IMR-90 (cell line): ENCODE data around the gene SRRM1. TPM values are rescaled to one million over a fixed set of nuclear protein-coding genes. Genes with fewer than 3 reads are reported as not detected.

ENCODE experiments used
- ATAC-seq: fragments of 200-7000 bp; cut with Tn5 transposase; 2 replicates; pipeline ENCODE4 v1.9.1; 2020; ENCODE audit warnings: low read depth, mild to moderate bottlenecking, moderate library complexity
- BruUV-seq: library from RNA; stranded (reverse); fragments of 400-500 nt; replicated peaks from 2 replicates; lab custom pipeline; 2021; lab: Mats Ljungman, UMichigan
- CTCF ChIA-PET: fragments of 300-600 bp; formaldehyde crosslinking; extraction: SDS; loops from one replicate; lab custom pipeline; 2021; ENCODE audit warnings: antibody characterized with exemption; lab: Yijun Ruan, JAX
- POLR2A ChIA-PET: fragments of 300-600 bp; sonication (Branson Sonifier 250); formaldehyde crosslinking; loops from one replicate; lab custom pipeline; 2022; ENCODE audit warnings: antibody characterized with exemption; ENCODE audit not compliant: unreplicated experiment; lab: Charles Lee
- DNase-seq: peaks from one replicate; pipeline ENCODE4 v3.0.0; 2013
- H2AFZ ChIP-seq: replicated peaks from 2 replicates; pipeline ENCODE3; 2013; ENCODE audit warnings: low read length, mild to moderate bottlenecking; ENCODE audit not compliant: poor library complexity
- H2AK5ac ChIP-seq: 2 replicates; pipeline ENCODE4 v1.6.1; 2013; ENCODE audit warnings: low read depth, low read length, inconsistent platforms
- H2AK9ac ChIP-seq: replicated peaks from 2 replicates; pipeline ENCODE3; 2013; ENCODE audit warnings: mild to moderate bottlenecking, low read depth, low read length, moderate library complexity; ENCODE audit not compliant: poor library complexity
- H2BK120ac ChIP-seq: 2 replicates; pipeline ENCODE4 v1.6.1; 2013; ENCODE audit warnings: low read depth, low read length, inconsistent platforms
- H2BK15ac ChIP-seq: 3 replicates; pipeline ENCODE4 v1.6.1; 2013; ENCODE audit warnings: low read depth, low read length, inconsistent platforms
- H2BK20ac ChIP-seq: 2 replicates; pipeline ENCODE4 v1.6.1; 2013; ENCODE audit warnings: low read depth, mild to moderate bottlenecking, inconsistent platforms, low read length, moderate library complexity
- H2BK5ac ChIP-seq: 2 replicates; pipeline ENCODE4 v1.6.1; 2013; ENCODE audit warnings: mild to moderate bottlenecking, low read depth, low read length, inconsistent platforms; ENCODE audit not compliant: poor library complexity, severe bottlenecking
- H3K14ac ChIP-seq: replicated peaks from 2 replicates; pipeline ENCODE4 v1.6.1; 2013; ENCODE audit warnings: low read depth, low read length, inconsistent platforms
- H3K18ac ChIP-seq: 2 replicates; pipeline ENCODE4 v1.6.1; 2013; ENCODE audit warnings: low read depth, low read length, control low read depth
- H3K23ac ChIP-seq: 2 replicates; pipeline ENCODE4 v1.6.1; 2013; ENCODE audit warnings: low read depth, low read length, inconsistent platforms
- H3K27ac ChIP-seq: 2 replicates; pipeline ENCODE4 v1.5.1; 2013; ENCODE audit warnings: mild to moderate bottlenecking, control low read depth, low read length; ENCODE audit not compliant: insufficient read depth
- H3K27me3 ChIP-seq: 2 replicates; pipeline ENCODE4 v1.6.1; 2013; ENCODE audit warnings: low read length; ENCODE audit not compliant: control insufficient read depth, insufficient read depth
- H3K36me3 ChIP-seq: 2 replicates; pipeline ENCODE4 v1.6.1; 2013; ENCODE audit warnings: low read length, mixed read lengths; ENCODE audit not compliant: control insufficient read depth, insufficient read depth
- H3K4ac ChIP-seq: 2 replicates; pipeline ENCODE4 v1.6.1; 2013; ENCODE audit warnings: low read depth, low read length, inconsistent platforms
- H3K4me1 ChIP-seq: 2 replicates; pipeline ENCODE4 v1.6.1; 2013; ENCODE audit warnings: low read length, mixed read lengths; ENCODE audit not compliant: control insufficient read depth, insufficient read depth
- H3K4me2 ChIP-seq: 2 replicates; pipeline ENCODE4 v1.6.1; 2013; ENCODE audit warnings: low read depth, mild to moderate bottlenecking, control low read depth, low read length, moderate library complexity
- H3K4me3 ChIP-seq: 2 replicates; pipeline ENCODE4 v1.5.1; 2013; ENCODE audit warnings: low read depth, mild to moderate bottlenecking, control low read depth, low read length, moderate library complexity; ENCODE audit not compliant: insufficient read depth
- H3K56ac ChIP-seq: 2 replicates; pipeline ENCODE4 v1.6.1; 2013; ENCODE audit warnings: low read length, inconsistent platforms; ENCODE audit not compliant: insufficient read depth; ENCODE audit errors: extremely low read depth
- H3K79me1 ChIP-seq, 2 experiments: 2 replicates each; pipeline ENCODE4 v1.6.1; 2013; ENCODE audit warnings: low read length in 2 of 2, inconsistent platforms in 1 of 2, low read depth in 1 of 2
- H3K9ac ChIP-seq: 2 replicates; pipeline ENCODE4 v1.6.1; 2013; ENCODE audit warnings: low read depth, low read length, control low read depth
- H3K9me1 ChIP-seq: 2 replicates; pipeline ENCODE4 v1.6.1; 2013; ENCODE audit warnings: low read length, inconsistent platforms; ENCODE audit not compliant: insufficient read depth
- H3K9me3 ChIP-seq: 2 replicates; pipeline ENCODE4 v1.6.1; 2013; ENCODE audit warnings: low read length; ENCODE audit not compliant: control insufficient read depth, insufficient read depth
- H4K20me1 ChIP-seq: 2 replicates; pipeline ENCODE4 v1.6.1; 2013; ENCODE audit warnings: low read length, inconsistent platforms; ENCODE audit not compliant: insufficient read depth
- H4K5ac ChIP-seq: 2 replicates; pipeline ENCODE4 v1.6.1; 2013; ENCODE audit warnings: mild to moderate bottlenecking, low read depth, low read length, control low read depth
- H4K8ac ChIP-seq, 2 experiments: 2 replicates each; pipeline ENCODE4 v1.6.1; 2013; ENCODE audit warnings: low read depth in 2 of 2, low read length in 2 of 2, control low read depth in 1 of 2, inconsistent platforms in 1 of 2
- H4K91ac ChIP-seq: 2 replicates; pipeline ENCODE4 v1.6.1; 2013; ENCODE audit warnings: low read depth, low read length, inconsistent platforms; ENCODE audit not compliant: insufficient read depth
- BHLHE40 ChIP-seq: fragments of 150-350 bp; IDR thresholded peaks from 2 replicates; pipeline ENCODE4 v1.6.1; 2016; ENCODE audit warnings: mild to moderate bottlenecking, low read depth, low read length
- CEBPB ChIP-seq: IDR thresholded peaks from 2 replicates; pipeline ENCODE4 v1.6.1; 2012; ENCODE audit warnings: low read depth, low read length, improper control_type of control experiment
- FOS ChIP-seq: fragments of 150-350 bp; IDR thresholded peaks from 2 replicates; pipeline ENCODE4 v1.6.1; 2016; ENCODE audit warnings: low read depth, low read length
- MAFK ChIP-seq: IDR thresholded peaks from 2 replicates; pipeline ENCODE4 v1.6.1; 2012; ENCODE audit warnings: low read depth, low read length, improper control_type of control experiment
- MAZ ChIP-seq: IDR thresholded peaks from 2 replicates; pipeline ENCODE4 v1.6.1; 2012; ENCODE audit warnings: low read depth, mild to moderate bottlenecking, low read length, improper control_type of control experiment, moderate library complexity, borderline replicate concordance
- MXI1 ChIP-seq: IDR thresholded peaks from 2 replicates; pipeline ENCODE4 v1.6.1; 2012; ENCODE audit warnings: low read depth, mild to moderate bottlenecking, low read length, moderate library complexity, borderline replicate concordance
- NFE2L2 ChIP-seq: fragments of 150-350 bp; IDR thresholded peaks from 2 replicates; pipeline ENCODE4 v1.6.1; 2016; ENCODE audit warnings: low read depth, mild to moderate bottlenecking, low read length
- POLR2A ChIP-seq: IDR thresholded peaks from 2 replicates; pipeline ENCODE4 v1.6.1; 2012; ENCODE audit warnings: mild to moderate bottlenecking, low read depth, low read length
- SMC3 ChIP-seq: fragments of 150-350 bp; IDR thresholded peaks from 2 replicates; pipeline ENCODE4 v1.6.1; 2016; ENCODE audit warnings: low read depth, mild to moderate bottlenecking, antibody characterized with exemption, low read length, moderate library complexity
- WGBS, 2 experiments: methylation state at CpG; one replicate each; pipeline versions ENCODE4 v1.1.5 to v1.1.7; 2013; ENCODE audit warnings: missing lambda C conversion rate in 2 of 2; ENCODE audit not compliant: insufficient read length in 1 of 2; ENCODE audit errors: extremely low coverage in 2 of 2; 5-methylcytosine and 5-hydroxymethylcytosine counted together
- dilution Hi-C: fragments of 300-500 bp; cut with HindIII; formaldehyde crosslinking; loops from one replicate; pipeline ENCODE4 v1.14.3; 2018; ENCODE audit warnings: low sequenced_read_pairs; ENCODE audit not compliant: unreplicated experiment
- in situ Hi-C: fragments of 300-500 bp; cut with MboI; formaldehyde crosslinking; loops from 3 replicates; pipeline ENCODE4 v1.14.3; 2019; ENCODE audit warnings: low sequenced_read_pairs, inconsistent platforms, mixed read lengths
- intact Hi-C: fragments of 100-400 bp; cut with micrococcal nuclease; formaldehyde crosslinking; loops from 2 replicates; pipeline ENCODE4 v1.10.0; 2022
- polyA plus RNA-seq, 3 experiments: library from polyadenylated mRNA; depleted of rRNA; stranded (reverse); fragments of >200 nt; gene quantifications; 2 replicates each; pipeline ENCODE4 v1.2.3, GENCODE V29; 2012; ENCODE audit warnings: low replicate concordance in 1 of 3
- total RNA-seq: library from RNA; depleted of rRNA; stranded (reverse); fragments of >200 nt; gene quantifications from 2 replicates; pipeline ENCODE4 v1.2.3, GENCODE V29; 2012
- TF ChIP-seq, protein P1 (sequence below): fragments of 150-350 bp; IDR thresholded peaks from 2 replicates; pipeline ENCODE4 v1.6.1; 2016; ENCODE audit warnings: low read depth, mild to moderate bottlenecking, low read length, moderate library complexity, borderline replicate concordance

SRRM1 gene
- total and polyA plus RNA-seq, 2 of the 4 experiments (the other 2 are of a cell fraction): 13.6 to 94.1 TPM

DNA sequence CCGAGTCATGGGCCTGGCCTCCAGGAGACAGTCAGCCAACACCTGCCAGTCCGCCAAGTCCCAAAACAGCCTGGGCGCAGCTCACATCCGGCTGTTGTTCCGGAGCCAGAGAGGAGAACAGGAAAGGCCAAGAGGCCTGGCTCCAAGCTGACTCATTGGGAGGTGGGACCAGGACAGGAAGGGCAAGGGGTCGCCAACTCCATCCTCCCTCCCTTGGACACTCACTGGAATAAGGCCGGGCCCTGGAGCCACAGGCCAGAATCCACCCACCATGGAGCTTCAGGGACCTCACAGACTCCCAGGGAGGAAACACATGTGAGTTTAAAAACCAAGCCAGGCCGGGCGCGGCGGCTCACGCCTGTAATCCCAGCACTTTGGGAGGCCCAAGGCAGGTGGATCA, 77.0 kb downstream of the SRRM1 start:
- Histone ChIP-seq H3K56ac (no peak overlapping the region), H3K36me3 (no peaks in the 10 kb centered on the region), H3K14ac (peak overlapping the region; percentile 92), H4K5ac (peak overlapping the region; percentile 71; the same call in 1 of the 2 replicates), H3K9me3 (no peaks in the 10 kb centered on the region), H3K79me1 (peaks cover 0 to 39% of the 10 kb centered on the region in 2 experiments; a peak in 2 of 4 replicates), H2AK9ac (peak overlapping the region; percentile 87), H3K18ac (peak overlapping the region; percentile 74; the same call in 1 of the 2 replicates), H3K9me1 (peaks cover 23% of the 10 kb centered on the region), H3K4me3 (no peak overlapping the region), H4K20me1 (no peaks in the 10 kb centered on the region), H2BK5ac (peak overlapping the region; percentile 77), H3K27ac (peak overlapping the region; percentile 68), H3K27me3 (no peaks in the 10 kb centered on the region), H2BK120ac (peak overlapping the region; percentile 87), H2AFZ (peak overlapping the region; percentile 84), H3K4ac (peak overlapping the region; percentile 90), H3K9ac (no peak overlapping the region), H4K8ac (peak overlapping the region; percentile 59 to 78; a peak in 3 of 4 replicates), H3K23ac (peak overlapping the region; percentile 58; the same call in 1 of the 2 replicates), H2BK20ac (peak overlapping the region; percentile 97), H3K4me2 (no peak overlapping the region), H3K4me1 (peaks cover 16% of the 10 kb centered on the region), H2BK15ac (peak overlapping the region; percentile 98; the same call in 2 of the 3 replicates), H4K91ac (peak overlapping the region; percentile 75), H2AK5ac (peak overlapping the region; percentile 67)
- dilution Hi-C loops: no loop called here
- TF ChIP-seq MAFK: no peak
- no peak for TF ChIP-seq BHLHE40
- TF ChIP-seq, protein P1, sequence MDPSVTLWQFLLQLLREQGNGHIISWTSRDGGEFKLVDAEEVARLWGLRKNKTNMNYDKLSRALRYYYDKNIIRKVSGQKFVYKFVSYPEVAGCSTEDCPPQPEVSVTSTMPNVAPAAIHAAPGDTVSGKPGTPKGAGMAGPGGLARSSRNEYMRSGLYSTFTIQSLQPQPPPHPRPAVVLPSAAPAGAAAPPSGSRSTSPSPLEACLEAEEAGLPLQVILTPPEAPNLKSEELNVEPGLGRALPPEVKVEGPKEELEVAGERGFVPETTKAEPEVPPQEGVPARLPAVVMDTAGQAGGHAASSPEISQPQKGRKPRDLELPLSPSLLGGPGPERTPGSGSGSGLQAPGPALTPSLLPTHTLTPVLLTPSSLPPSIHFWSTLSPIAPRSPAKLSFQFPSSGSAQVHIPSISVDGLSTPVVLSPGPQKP: no peak
- TF ChIP-seq SMC3: no peak
- TF ChIP-seq FOS: no peak
- no peak for TF ChIP-seq MAZ
- TF ChIP-seq NFE2L2: no peak
- TF ChIP-seq POLR2A: no peak
- TF ChIP-seq MXI1: no peak
- no peak for TF ChIP-seq CEBPB
- in situ Hi-C loops: no loop called here
- DNase-seq (peak; percentile 85), ATAC-seq (peak; percentile 38)
- intact Hi-C loops: no loop called here
- BruUV-seq: no TSS peak
- WGBS, 2 experiments: no CpG with 5 or more reads among the region's 12 CpGs
- POLR2A ChIA-PET: no interaction called here
- CTCF ChIA-PET: no interaction called here
